Measurements from ENCODE around the gene EXD3. TPM values are rescaled to one million over a fixed set of nuclear protein-coding genes. Genes with fewer than 3 reads are reported as not detected.

The EXD3 gene
- total RNA-seq, 2 experiments from 2014 or later, result 20.8 to 27.0 TPM

DNA sequence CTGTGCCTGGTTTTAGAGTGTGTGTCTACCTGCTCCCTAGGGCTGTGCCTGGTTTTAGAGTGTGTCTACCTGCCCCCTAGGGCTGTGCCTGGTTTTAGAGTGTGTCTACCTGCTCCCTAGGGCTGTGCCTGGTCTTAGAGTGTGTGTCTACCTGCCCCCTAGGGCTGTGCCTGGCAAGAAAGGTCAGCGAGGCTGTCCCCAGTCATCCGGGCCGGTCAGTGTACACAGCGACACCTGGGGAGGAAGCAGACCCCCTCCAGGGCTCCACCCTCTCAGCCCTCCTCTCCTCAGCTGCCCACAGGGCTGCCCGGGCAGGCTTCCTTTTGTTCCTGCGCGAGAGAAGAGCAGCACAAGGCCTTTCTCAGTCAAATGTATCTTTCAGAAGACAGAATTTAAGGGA, 125.0 kb downstream of the EXD3 start:
- no TSS peak for BruUV-seq (replicated peaks)
- ChIA-PET CTCF (ENCODE audit: unreplicated experiment) (no interaction called here), POLR2A (no interaction called here)
- H3K4me1 ChIP-seq (ENCODE audit: insufficient read depth, low read length, poor library complexity, severe bottlenecking), result peaks cover 49% of the 10 kb centered on the region
- no peak overlapping the region for H3K4me3 ChIP-seq (ENCODE audit: low read depth, low read length, poor library complexity, severe bottlenecking)
- no peaks in the 10 kb centered on the region for H3K9me2 ChIP-seq (ENCODE audit: insufficient read depth, low read length)
- no peaks in the 10 kb centered on the region for H4K20me1 ChIP-seq (ENCODE audit: insufficient read depth, low read length)
- no peak overlapping the region for H3K27ac ChIP-seq (ENCODE audit: low read depth, low read length, poor library complexity, severe bottlenecking)
- no peak overlapping the region for H2AFZ ChIP-seq (ENCODE audit: low read length)
- H3K36me3 ChIP-seq (ENCODE audit: insufficient read depth, low read length), result no peaks in the 10 kb centered on the region
- no peak for DNase-seq (ENCODE audit: low spot score)
- no peaks in the 10 kb centered on the region for H3K79me2 ChIP-seq (ENCODE audit: insufficient read depth, low read depth, low read length)
- intact Hi-C loops (cut with micrococcal nuclease; ENCODE audit: unreplicated experiment), result no loop called here
- H3K4me2 ChIP-seq (ENCODE audit: low read length), result no peak overlapping the region
- no peaks in the 10 kb centered on the region; the same call in 1 of the 2 replicates for H3K9me3 ChIP-seq (ENCODE audit: low read length)
- TF ChIP-seq, protein P1, sequence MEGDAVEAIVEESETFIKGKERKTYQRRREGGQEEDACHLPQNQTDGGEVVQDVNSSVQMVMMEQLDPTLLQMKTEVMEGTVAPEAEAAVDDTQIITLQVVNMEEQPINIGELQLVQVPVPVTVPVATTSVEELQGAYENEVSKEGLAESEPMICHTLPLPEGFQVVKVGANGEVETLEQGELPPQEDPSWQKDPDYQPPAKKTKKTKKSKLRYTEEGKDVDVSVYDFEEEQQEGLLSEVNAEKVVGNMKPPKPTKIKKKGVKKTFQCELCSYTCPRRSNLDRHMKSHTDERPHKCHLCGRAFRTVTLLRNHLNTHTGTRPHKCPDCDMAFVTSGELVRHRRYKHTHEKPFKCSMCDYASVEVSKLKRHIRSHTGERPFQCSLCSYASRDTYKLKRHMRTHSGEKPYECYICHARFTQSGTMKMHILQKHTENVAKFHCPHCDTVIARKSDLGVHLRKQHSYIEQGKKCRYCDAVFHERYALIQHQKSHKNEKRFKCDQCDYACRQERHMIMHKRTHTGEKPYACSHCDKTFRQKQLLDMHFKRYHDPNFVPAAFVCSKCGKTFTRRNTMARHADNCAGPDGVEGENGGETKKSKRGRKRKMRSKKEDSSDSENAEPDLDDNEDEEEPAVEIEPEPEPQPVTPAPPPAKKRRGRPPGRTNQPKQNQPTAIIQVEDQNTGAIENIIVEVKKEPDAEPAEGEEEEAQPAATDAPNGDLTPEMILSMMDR (conservative IDR thresholded peaks at IDR 0.05; ENCODE audit: low read length), result no peak
- TF ChIP-seq EZH2phosphoT487 (IDR thresholded peaks at IDR 0.05; ENCODE audit: borderline replicate concordance, low read depth, low read length), result no peak

DNA sequence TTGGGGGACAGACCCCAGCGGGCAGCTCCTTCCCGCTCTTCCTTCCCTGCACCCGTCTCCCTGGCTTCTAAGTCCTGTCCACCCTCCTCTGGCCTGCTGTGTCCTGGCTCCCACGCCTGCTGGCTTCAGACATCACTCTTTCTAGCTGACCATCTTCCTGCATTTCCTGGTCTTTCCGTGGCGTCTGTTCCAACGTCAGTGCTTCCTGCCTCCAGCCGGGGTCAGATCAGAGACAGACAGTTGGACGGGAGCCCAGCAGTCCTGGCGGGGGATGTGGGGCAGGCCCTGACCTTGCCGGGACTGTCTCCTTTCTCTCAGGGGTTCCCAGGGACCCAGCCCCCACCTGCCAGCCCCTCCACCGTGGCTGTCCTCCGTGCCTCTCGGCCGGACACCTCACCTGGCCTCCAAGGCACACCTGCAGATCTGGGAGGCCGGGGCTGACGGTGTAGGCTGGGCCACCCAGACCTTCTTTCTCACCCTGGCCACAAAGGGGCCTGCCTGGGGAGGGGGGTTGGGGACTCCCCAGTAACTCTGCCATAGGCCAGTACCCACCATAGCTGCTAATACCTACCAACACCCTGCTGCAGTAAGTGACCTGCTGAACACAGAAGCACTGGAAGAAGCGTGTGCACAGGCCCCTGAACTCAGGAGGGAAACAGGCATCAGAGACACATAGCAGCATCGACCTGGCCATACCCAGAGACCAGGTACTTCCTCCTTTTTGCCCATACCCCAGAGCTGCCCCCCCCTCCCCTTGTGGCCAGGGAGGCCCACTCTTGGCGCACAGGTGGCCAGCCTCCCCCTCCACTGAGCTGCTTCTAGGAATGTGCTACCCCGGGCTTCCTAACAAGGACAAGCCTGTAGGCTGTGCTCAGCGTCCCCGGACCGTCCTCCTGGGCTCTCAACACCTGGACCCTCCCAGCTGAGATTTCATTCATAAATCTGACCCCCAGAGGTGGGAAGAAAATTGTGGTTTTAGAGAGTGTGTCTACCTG, 126.0 kb downstream of the EXD3 start:
- Histone ChIP-seq H3K4me1 (ENCODE audit: insufficient read depth, low read length, poor library complexity, severe bottlenecking) (peaks cover 43% of the 10 kb centered on the region), H3K79me2 (ENCODE audit: insufficient read depth, low read depth, low read length) (no peaks in the 10 kb centered on the region), H2AFZ (ENCODE audit: low read length) (no peak overlapping the region), H3K9me2 (ENCODE audit: insufficient read depth, low read length) (no peaks in the 10 kb centered on the region), H3K36me3 (ENCODE audit: insufficient read depth, low read length) (no peaks in the 10 kb centered on the region), H3K4me2 (ENCODE audit: low read length) (no peak overlapping the region), H3K4me3 (ENCODE audit: low read depth, low read length, poor library complexity, severe bottlenecking) (no peak overlapping the region), H3K9me3 (ENCODE audit: low read length) (no peaks in the 10 kb centered on the region; the same call in 1 of the 2 replicates), H3K27ac (ENCODE audit: low read depth, low read length, poor library complexity, severe bottlenecking) (no peak overlapping the region), H4K20me1 (ENCODE audit: insufficient read depth, low read length) (no peaks in the 10 kb centered on the region)
- BruUV-seq (replicated peaks), result no TSS peak
- TF ChIP-seq EZH2phosphoT487 (IDR thresholded peaks at IDR 0.05; ENCODE audit: borderline replicate concordance, low read depth, low read length), result no peak
- TF ChIP-seq, protein P1 (conservative IDR thresholded peaks at IDR 0.05; ENCODE audit: low read length), result no peak
- POLR2A ChIA-PET, result no interaction called here
- DNase-seq (ENCODE audit: low spot score), result peak; percentile 27
- CTCF ChIA-PET (ENCODE audit: unreplicated experiment), result no interaction called here
- intact Hi-C loops (cut with micrococcal nuclease; ENCODE audit: unreplicated experiment), result no loop called here
